Liver (tissue), 3 donors: Measurements from ENCODE around the gene MDGA2.

Source experiments
- EGR1 ChIP-seq, 2 donors: IDR thresholded peaks; 2 replicates each; pipeline ENCODE4 v1.6.1; 2016 to 2018; ENCODE audit warnings: antibody characterized with exemption in 2 of 2, low read depth in 2 of 2
- GABPA ChIP-seq, 2 donors: IDR thresholded peaks in 1 of 2; conservative IDR thresholded peaks in 1 of 2; 2 replicates each; pipeline ENCODE4 v1.6.1; 2016; ENCODE audit warnings: antibody characterized with exemption in 2 of 2, mild to moderate bottlenecking in 1 of 2, moderate library complexity in 1 of 2
- JUND ChIP-seq, 2 donors: IDR thresholded peaks; 2 replicates each; pipeline ENCODE4 v1.6.1; 2016; ENCODE audit warnings: antibody characterized with exemption in 2 of 2
- RAD21 ChIP-seq, 2 donors: IDR thresholded peaks; 2 replicates each; pipeline ENCODE4 v1.6.1; 2016; ENCODE audit warnings: antibody characterized with exemption in 2 of 2, mild to moderate bottlenecking in 2 of 2
- RXRA ChIP-seq, 2 donors: IDR thresholded peaks; 2 replicates each; pipeline ENCODE4 v1.6.1; 2017 to 2018; ENCODE audit warnings: antibody characterized with exemption in 2 of 2, mild to moderate bottlenecking in 1 of 2
- SP1 ChIP-seq: IDR thresholded peaks from 2 replicates; pipeline ENCODE4 v1.6.1; 2018; ENCODE audit warnings: antibody characterized with exemption, mild to moderate bottlenecking
- TAF1 ChIP-seq: conservative IDR thresholded peaks from 2 replicates; pipeline ENCODE4 v1.6.1; 2016; ENCODE audit warnings: antibody characterized with exemption, mild to moderate bottlenecking
- TF ChIP-seq, protein P1 (sequence below): fragments of 150-350 bp; IDR thresholded peaks from 2 replicates; pipeline ENCODE4 v1.5.1; 2017; ENCODE audit warnings: improper control_type of control experiment, low read depth, low read length; ENCODE audit not compliant: missing input control
- TF ChIP-seq, protein P2 (sequence below): IDR thresholded peaks from 2 replicates; pipeline ENCODE4 v1.6.1; 2016; ENCODE audit warnings: antibody characterized with exemption, mild to moderate bottlenecking
- TF ChIP-seq, protein P3 (sequence below): IDR thresholded peaks from 2 replicates; pipeline ENCODE4 v1.6.1; 2016; ENCODE audit warnings: antibody characterized with exemption
- donor health status: healthy.
- donor health status: healthy.

DNA sequence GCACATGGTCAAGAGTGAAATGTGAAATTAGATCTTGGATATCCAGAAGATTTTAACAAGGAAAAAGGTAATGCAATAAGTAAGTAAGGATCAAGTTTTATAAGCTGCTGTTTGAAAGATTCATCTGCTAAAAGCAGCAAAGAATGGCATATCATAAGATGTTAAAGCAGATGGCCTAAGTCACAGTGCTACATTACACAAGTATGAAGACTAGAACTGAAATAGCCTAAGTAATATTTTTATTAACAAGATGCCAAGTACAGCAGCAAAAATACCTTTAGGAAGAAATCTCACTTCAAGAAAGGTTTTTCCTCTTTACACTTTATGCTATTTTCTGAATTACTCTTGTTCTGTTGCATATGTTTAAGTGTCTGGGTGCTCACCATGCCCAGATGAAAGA, 414.1 kb downstream of the MDGA2 start:
- TF ChIP-seq, protein P1, sequence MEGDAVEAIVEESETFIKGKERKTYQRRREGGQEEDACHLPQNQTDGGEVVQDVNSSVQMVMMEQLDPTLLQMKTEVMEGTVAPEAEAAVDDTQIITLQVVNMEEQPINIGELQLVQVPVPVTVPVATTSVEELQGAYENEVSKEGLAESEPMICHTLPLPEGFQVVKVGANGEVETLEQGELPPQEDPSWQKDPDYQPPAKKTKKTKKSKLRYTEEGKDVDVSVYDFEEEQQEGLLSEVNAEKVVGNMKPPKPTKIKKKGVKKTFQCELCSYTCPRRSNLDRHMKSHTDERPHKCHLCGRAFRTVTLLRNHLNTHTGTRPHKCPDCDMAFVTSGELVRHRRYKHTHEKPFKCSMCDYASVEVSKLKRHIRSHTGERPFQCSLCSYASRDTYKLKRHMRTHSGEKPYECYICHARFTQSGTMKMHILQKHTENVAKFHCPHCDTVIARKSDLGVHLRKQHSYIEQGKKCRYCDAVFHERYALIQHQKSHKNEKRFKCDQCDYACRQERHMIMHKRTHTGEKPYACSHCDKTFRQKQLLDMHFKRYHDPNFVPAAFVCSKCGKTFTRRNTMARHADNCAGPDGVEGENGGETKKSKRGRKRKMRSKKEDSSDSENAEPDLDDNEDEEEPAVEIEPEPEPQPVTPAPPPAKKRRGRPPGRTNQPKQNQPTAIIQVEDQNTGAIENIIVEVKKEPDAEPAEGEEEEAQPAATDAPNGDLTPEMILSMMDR, result no peak
- TF ChIP-seq, protein P2, sequence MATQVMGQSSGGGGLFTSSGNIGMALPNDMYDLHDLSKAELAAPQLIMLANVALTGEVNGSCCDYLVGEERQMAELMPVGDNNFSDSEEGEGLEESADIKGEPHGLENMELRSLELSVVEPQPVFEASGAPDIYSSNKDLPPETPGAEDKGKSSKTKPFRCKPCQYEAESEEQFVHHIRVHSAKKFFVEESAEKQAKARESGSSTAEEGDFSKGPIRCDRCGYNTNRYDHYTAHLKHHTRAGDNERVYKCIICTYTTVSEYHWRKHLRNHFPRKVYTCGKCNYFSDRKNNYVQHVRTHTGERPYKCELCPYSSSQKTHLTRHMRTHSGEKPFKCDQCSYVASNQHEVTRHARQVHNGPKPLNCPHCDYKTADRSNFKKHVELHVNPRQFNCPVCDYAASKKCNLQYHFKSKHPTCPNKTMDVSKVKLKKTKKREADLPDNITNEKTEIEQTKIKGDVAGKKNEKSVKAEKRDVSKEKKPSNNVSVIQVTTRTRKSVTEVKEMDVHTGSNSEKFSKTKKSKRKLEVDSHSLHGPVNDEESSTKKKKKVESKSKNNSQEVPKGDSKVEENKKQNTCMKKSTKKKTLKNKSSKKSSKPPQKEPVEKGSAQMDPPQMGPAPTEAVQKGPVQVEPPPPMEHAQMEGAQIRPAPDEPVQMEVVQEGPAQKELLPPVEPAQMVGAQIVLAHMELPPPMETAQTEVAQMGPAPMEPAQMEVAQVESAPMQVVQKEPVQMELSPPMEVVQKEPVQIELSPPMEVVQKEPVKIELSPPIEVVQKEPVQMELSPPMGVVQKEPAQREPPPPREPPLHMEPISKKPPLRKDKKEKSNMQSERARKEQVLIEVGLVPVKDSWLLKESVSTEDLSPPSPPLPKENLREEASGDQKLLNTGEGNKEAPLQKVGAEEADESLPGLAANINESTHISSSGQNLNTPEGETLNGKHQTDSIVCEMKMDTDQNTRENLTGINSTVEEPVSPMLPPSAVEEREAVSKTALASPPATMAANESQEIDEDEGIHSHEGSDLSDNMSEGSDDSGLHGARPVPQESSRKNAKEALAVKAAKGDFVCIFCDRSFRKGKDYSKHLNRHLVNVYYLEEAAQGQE, result no peak
- no peak for TF ChIP-seq RXRA (IDR thresholded peaks at IDR 0.05)
- TF ChIP-seq, protein P3, sequence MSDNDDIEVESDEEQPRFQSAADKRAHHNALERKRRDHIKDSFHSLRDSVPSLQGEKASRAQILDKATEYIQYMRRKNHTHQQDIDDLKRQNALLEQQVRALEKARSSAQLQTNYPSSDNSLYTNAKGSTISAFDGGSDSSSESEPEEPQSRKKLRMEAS, result no peak
- TF ChIP-seq EGR1 (IDR thresholded peaks at IDR 0.05; ENCODE audit: low read depth in 2 of 2), result no peak
- TF ChIP-seq SP1, result no peak
- TF ChIP-seq TAF1, result no peak
- no peak for TF ChIP-seq RAD21 (IDR thresholded peaks at IDR 0.05)
- no peak for TF ChIP-seq JUND (IDR thresholded peaks at IDR 0.05)
- TF ChIP-seq GABPA (IDR thresholded peaks at IDR 0.05 in 1 of 2, conservative IDR thresholded peaks at IDR 0.05 in 1 of 2), result no peak
